BJ (cell line): ENCODE data around the gene PGR. TPM values are rescaled to one million over a fixed set of nuclear protein-coding genes. Genes with fewer than 3 reads are reported as not detected.
A peak's percentile ranks its signal among the peaks of the same experiment; 100 is the strongest.

ENCODE experiments used
- CTCF ChIA-PET: fragments of 350-600 bp; formaldehyde crosslinking; extraction: SDS; loops from one replicate; lab custom pipeline; 2021; ENCODE audit warnings: antibody characterized with exemption, inconsistent platforms; lab: Yijun Ruan, JAX
- POLR2A ChIA-PET: fragments of 300-600 bp; sonication (Branson Sonifier 250); formaldehyde crosslinking; extraction: SDS; loops from one replicate; lab custom pipeline; 2021; ENCODE audit warnings: antibody characterized with exemption; lab: Charles Lee
- DNase-seq: peaks from one replicate; pipeline ENCODE4 v3.0.0-alpha.2; 2011; ENCODE audit warnings: low read depth
- H3K27me3 ChIP-seq: 2 replicates; pipeline ENCODE4 v1.6.0; 2011; ENCODE audit warnings: low read length; ENCODE audit not compliant: control insufficient read depth, insufficient read depth
- H3K36me3 ChIP-seq: 2 replicates; pipeline ENCODE4 v1.5.1; 2011; ENCODE audit warnings: low read length; ENCODE audit not compliant: control insufficient read depth, insufficient read depth
- H3K4me3 ChIP-seq: 2 replicates; pipeline ENCODE4 v1.5.1; 2011; ENCODE audit warnings: low read depth, mild to moderate bottlenecking, control low read depth, low read length
- polyA plus RNA-seq: library from polyadenylated mRNA; depleted of rRNA; stranded (reverse); fragments of >200 nt; gene quantifications from 2 replicates; pipeline ENCODE4 v1.2.3, GENCODE V29; 2011
- TF ChIP-seq, protein P1 (sequence below): IDR thresholded peaks from 2 replicates; pipeline ENCODE4 v1.5.1; 2011; ENCODE audit warnings: low read depth, mild to moderate bottlenecking, control low read depth, inconsistent platforms, low read length, moderate library complexity; ENCODE audit not compliant: insufficient read depth

The PGR gene
- polyA plus RNA-seq, 1 experiment, result not detected

DNA sequence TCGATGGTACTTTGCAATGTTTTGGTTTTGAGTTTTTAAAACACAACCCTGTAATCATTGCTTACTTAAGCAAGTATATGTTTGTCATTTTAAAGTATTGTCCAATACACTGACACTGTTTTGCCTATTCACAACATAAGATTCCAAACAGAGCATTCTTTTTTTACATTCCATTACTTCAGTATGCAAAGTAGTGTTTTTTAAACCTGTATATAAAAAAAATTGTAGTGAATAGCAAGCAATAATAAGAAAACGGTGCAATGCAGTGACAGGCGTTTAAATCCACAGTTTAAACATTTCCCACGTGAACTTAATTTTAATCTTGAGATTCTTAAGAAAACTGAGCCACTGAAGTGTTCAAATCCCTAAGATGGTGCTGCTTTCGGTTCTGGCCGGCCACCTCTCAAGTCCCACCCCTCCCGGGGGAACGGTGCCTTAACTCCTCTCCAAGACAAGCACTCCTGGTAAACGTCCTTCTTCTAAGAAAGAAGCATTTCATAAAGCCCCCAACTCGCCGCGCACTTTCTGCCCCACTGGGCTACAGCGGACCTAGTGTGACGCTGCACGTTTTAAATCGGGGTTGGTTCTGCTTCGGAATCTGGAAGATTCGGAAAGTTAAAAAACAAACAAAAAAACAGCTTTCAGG lies 2.9 kb downstream of the PGR start:
- no peak for DNase-seq
- Histone ChIP-seq H3K27me3 (peaks cover 31% of the 10 kb centered on the region), H3K4me3 (peak overlapping the region; percentile 28), H3K36me3 (no peaks in the 10 kb centered on the region)
- ChIA-PET CTCF (no interaction called here), POLR2A (no interaction called here)
- TF ChIP-seq, protein P1, sequence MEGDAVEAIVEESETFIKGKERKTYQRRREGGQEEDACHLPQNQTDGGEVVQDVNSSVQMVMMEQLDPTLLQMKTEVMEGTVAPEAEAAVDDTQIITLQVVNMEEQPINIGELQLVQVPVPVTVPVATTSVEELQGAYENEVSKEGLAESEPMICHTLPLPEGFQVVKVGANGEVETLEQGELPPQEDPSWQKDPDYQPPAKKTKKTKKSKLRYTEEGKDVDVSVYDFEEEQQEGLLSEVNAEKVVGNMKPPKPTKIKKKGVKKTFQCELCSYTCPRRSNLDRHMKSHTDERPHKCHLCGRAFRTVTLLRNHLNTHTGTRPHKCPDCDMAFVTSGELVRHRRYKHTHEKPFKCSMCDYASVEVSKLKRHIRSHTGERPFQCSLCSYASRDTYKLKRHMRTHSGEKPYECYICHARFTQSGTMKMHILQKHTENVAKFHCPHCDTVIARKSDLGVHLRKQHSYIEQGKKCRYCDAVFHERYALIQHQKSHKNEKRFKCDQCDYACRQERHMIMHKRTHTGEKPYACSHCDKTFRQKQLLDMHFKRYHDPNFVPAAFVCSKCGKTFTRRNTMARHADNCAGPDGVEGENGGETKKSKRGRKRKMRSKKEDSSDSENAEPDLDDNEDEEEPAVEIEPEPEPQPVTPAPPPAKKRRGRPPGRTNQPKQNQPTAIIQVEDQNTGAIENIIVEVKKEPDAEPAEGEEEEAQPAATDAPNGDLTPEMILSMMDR, result no peak

DNA sequence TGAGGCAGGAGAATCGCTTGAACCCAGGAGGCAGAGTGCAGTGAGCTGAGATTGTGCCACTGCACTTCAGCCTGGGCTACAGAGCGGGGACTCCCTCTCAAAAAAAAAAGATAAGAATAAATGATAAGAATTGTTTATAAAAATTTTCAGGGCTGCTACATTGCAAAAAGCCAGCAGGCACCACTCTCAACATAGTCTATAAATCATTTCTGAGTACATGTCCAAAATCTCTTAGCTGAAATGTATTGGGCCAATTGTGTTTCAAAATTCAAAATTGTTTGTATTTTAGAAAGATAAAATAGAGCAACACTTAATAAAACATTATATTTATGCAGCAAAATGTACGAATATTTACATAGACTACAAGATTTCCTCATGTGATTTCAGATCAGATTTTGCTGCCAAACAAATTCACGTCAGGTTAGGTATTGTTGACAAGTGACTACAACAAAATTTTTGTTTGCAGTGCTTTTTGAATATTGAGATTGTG lies 13.9 kb downstream of the PGR start:
- Histone ChIP-seq H3K27me3 (no peaks in the 10 kb centered on the region), H3K4me3 (no peak overlapping the region), H3K36me3 (no peaks in the 10 kb centered on the region)
- CTCF ChIA-PET, result no interaction called here
- TF ChIP-seq, protein P1, result no peak
- DNase-seq, result no peak
- POLR2A ChIA-PET, result no interaction called here

DNA sequence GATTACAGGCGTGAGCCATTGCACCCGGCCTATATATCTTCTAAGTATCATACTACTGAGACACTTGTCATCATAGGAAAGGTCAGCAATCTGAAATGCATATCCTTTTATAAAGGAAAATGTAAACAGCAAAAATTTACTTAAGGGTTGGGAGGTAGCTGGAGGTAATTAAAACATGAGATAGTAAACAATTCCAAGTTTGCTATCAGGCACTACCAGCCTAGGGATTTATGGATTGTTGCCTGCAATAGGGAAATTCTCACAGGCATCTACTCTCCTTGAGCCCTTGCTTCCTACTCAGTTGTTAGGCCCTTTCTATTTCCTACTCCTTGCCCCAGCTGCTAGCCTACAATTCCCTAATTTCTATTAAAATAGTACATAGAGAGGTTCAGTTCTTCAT lies 16.1 kb downstream of the PGR start:
- no peak for DNase-seq
- Histone ChIP-seq H3K4me3 (no peak overlapping the region), H3K36me3 (no peaks in the 10 kb centered on the region), H3K27me3 (no peaks in the 10 kb centered on the region)
- TF ChIP-seq, protein P1, result no peak
- POLR2A ChIA-PET, result no interaction called here
- CTCF ChIA-PET, result no interaction called here

DNA sequence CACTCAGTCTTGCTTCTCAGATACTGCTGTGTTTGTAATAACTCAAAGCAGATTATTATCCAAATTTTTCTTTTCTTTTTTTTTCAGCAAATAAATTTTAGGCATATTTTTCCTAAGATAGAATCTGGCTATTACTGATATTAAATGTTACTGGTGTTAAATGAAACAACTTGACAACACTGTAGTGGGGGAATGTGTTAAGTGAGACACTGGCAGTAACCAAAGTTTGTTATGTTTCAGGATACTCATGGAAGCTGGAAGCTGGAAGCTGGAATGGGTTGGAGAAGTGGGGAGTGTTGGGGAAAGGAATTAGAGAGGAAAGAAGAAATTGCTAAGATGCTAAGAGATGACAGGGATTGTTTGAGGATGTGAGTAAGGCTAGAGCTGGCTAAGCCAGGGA lies 24.9 kb downstream of the PGR start:
- CTCF ChIA-PET, result no interaction called here

DNA sequence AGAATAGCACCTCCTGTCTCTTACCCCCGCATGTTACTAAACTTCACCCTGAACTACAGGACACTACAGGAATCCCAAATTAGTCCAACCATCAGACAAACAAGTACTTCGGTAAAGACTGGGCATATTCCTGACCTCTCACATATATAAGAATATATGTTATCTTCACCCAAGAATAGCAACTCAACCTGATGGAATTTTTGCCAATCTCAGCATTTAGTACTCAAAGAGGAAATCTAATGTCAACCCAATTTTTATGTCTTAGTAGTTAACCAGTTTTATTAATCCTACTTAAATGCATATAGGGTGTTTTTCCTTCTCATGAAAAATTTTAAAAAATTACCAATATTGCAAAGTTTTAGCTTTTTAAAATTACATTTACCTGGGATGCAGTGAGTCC lies 26.2 kb downstream of the PGR start:
- ChIA-PET CTCF (no interaction called here), POLR2A (no interaction called here)
- no peak for DNase-seq
- TF ChIP-seq, protein P1, result no peak
- no peaks in the 10 kb centered on the region for H3K36me3 ChIP-seq
- no peak overlapping the region for H3K4me3 ChIP-seq
- no peaks in the 10 kb centered on the region for H3K27me3 ChIP-seq

More for the DNA sequence above, 24.9 kb downstream of the PGR start:
- H3K4me3 ChIP-seq, result no peak overlapping the region
- POLR2A ChIA-PET, result no interaction called here
- H3K27me3 ChIP-seq, result no peaks in the 10 kb centered on the region
- TF ChIP-seq, protein P1, result no peak
- H3K36me3 ChIP-seq, result no peaks in the 10 kb centered on the region
- DNase-seq, result no peak
